ENCODE measurements around the gene RASAL2.
"Not testable (repeated sequence)": the region's sequence is repeated elsewhere in the genome, so short reads cannot be mapped to it uniquely, and the experiment has no call there.

The RASAL2 gene

DNA sequence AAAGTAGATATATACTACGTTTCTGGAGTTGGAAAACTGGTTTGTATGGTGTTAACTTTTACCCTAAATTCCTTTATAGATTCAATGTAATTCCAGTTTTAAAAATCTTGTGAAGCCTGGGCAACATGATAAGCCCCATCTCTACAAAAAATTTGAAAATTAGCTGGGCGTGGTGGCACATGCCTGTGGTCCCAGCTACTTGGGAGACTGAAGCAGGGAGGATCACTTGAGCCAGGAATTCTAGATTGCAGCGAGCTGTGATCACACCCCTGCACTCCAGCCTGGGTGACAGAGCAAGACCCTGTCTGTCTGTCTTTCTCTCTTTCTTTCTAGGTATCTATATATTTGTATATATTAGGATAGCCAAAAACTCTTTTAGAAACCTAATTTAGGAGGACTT lies 260.9 kb downstream of the RASAL2 start:
- DNase-seq = peak; percentile 32

DNA sequence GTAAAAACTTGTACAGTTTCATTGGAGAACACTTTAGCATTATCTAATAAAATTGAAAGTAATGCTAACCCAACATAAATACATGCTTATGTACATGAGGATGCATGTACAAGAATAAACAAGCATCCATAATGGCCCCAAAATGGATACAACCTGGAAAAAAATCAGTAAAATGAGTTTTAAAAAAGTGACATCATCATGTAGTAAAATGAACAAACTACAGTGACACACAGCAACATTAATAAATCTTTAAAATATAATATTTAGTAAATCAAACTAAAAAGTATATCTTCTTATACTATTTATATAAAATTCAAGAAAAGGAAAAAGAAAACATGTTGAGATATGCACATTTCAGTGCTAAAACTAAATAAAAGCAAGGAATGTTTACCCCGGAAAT lies 262.4 kb downstream of the RASAL2 start:
- DNase-seq = no peak

DNA sequence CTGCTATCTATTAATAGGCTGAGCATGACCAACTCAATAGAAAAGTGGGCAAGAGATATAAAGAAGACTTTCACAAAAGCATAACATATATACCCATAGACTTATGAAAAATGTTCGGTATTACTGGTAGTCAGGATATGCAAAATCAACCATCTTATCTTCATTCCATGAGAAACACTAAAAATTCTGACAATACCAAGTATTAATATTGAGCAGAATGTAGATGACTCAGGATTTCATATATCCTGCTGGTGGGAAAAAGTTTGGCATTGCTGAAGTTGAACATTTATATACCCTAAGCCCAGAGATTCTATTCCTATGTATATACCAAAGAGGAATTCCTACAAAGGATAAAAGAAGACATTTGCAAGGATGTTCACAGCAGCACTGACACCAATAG lies 264.6 kb downstream of the RASAL2 start:
- no peak for DNase-seq

DNA sequence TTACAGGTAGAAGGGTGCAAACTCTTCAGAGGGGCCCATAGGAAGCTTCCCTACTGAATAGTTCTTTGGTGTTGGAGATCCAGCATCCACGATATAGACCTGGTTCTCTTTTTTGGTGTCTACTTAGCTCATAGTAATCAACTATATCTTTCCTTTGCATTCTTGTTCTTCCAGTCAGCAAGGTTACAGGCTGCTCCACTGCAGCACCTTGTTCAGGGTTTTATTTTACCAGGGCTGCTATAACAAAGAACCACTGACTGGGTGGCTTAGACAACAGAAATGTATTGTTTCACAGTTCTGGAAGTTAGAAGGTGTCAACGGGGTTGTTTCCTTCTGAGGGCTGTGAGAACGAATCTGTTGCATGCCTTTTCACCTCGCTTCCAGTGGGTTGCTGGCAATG lies 266.5 kb downstream of the RASAL2 start:
- no peak for DNase-seq

DNA sequence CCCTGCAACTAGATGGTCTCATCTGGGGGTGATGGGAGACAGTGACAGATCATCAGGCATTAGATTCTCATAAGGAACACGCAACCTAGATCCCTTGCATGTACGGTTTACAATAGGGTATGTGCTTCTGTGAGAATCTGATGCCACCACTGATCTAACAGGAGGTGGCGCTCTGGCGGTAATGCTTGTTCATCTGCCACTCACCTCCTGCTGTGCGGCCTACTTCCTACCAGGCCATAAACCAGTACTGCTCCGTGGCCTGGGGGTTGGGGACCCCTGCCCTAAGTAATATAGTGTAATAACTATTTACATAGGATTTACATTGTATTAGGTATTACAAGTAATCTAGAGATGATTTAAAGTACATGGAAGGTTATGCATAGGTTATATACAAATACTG lies 267.9 kb downstream of the RASAL2 start:
- DNase-seq = no peak

DNA sequence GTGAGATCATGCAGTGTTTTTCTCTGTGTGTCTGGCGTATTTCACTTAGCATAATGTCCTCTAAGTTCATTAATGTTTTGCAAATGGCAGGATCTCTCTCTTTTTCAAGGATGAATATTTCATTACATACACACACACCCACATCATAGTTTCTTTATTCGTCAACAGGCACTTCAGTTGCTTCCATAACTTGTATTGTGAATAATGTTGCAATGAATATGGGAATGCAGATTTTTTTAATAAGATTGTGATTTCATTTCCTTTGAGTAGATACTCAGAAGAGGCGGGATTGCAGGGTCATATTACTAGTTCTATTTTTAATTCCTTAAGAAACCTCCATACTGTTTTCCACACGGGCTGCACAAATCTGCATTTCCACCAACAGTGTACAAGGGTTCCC lies 268.8 kb downstream of the RASAL2 start:
- DNase-seq = peak; percentile 78

DNA sequence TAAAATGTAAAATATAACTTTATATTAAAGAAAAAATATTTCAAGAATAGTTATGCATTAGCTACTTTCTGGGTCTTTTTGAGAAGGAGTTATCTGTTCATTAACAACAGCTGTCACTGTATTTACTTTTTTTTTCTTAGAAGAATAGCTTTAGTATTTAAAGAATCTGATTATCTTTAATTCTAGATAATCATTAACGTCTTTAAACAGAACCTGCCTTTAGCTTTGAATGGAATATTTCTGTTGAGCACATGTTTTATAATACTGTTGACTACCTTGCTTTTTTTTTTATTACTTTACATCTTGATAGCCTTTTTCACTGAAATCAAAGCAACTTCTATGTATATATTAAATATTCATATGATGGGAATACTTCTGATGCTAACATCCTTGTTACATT lies 270.9 kb downstream of the RASAL2 start:
- DNase-seq = no peak

DNA sequence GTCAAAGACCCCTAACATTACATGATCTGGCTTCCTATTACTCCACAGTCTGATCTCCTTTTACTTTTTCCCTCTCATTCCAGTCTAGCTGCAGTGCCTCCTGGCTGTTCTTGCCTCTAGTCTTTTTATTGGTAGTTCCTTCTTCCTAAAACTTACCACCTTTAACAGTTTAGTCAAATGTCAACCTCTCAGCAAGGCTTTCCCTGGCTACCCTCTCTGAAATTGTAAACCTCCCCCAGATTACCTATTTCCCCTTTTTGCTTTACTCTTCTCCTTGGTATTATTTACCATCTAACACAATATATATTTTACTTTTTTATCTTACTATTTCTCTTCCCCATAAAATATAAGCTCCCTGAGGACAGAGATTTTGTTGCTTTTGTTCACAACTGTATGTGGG lies 273.2 kb downstream of the RASAL2 start:
- no peak for DNase-seq

DNA sequence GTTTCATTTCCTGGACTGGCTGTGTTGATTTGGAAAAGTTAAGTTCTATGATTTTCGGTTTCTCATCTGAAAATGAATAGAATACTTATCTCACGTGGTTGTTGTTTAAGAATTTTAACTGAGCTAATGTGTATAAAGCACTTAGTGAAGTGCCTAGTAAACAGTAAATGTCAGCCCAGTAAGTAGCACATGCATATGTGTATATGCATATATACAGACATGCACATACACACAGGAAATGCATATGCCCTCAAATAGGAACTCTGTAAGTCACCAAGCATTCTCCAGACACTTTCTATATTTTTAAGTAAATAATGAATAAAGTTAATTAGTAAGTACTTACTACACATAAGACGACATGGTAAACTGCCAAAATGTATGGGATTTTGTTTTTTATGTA lies 274.3 kb downstream of the RASAL2 start:
- DNase-seq = no peak

DNA sequence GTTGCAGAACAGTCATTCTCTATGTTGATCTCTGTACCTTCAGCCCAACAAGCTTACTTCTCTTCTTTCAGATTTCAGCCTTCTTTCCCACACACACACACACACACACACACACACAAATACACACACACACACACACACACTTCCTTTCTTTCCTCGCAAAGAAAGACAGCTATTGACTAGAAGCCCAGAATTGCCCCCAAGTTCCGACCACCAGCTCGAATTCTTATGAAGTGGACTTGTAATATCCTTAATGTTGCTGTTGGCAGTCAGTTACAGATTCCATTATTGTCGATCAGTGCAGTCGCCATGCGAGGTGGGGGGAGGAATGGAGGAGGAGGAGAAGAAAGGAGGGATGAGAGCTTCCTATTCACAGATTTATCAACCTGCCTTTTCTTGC lies 277.3 kb downstream of the RASAL2 start:
- DNase-seq = peak; percentile 53

DNA sequence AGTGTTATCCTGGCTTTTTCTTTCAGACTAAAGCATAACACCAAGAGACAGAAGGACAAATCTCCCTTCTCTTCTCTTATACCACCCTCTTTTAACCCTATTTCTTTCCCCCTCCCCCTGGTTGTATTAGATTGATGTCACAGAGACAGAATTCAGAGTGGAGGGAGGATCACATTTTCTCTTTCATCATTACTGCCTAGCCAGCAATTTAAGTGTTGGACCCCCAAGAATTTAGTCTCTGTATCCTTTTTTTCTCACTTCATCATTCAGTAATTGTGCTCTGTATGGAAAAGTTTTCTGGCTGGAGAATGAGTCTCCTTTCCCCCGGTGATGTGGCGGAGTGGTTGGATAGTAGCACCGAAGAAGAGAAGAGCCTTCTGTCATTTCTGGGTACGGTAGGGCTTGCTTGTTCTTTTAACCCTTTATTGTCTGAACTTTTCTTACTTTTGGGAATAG lies 278.1 kb downstream of the RASAL2 start:
- no peak for DNase-seq

DNA sequence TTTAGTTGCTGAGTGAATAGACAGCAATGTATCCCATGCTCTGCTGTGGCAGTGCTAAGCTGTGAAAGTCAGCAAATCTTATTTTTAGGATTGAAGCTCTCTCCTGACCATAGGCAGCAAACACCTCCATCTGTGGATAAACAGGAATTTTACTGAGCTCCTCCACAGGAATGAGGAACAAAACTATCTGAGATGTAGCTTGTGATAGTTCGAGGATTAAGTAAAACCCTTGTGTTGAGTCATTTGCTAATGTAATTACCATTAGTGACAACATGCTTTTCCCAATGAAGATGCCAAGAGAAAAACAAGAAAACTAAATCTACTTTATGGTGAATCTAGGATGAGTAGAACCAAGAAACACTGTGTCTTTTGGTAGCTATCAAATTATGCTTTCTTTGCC lies 280.1 kb downstream of the RASAL2 start:
- DNase-seq = peak; percentile 50

DNA sequence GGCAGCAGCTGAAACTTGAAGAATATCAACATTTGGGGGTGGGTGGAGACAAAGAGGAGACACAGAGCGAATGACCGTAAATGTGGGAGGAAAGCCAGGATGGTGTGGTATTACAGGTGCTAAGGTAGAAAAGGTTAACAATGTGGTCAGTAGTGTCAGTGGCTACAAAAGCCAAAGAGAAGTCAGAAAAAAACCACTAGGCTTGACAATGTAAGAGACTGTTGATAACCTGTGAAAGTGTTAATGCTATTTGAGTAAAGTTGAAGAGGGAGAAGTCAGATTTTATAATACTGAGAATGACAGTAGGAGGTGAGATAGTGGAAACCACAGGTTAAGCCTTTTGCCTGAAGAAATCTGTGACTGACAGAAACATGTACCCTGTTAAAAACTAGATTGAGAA lies 282.1 kb downstream of the RASAL2 start:
- DNase-seq = no peak

DNA sequence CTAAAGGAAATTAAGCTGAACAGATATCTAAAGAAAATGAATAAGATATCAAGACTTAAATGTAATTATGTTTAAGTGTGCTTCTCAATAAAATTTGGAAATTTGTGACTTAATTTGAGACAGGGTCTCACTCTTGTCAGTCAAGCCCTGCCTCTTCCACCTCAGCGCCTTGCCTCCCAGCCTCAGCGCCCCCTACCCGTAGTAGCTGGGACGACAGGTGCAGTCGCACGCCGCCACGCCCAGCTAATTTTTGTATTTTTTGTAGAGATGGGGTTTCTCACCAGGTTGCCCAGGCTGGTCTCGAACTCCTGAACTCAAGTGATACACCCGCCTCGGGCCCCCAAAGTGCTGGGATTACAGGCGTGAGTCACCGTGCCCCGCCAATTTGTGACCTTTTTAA lies 285.9 kb downstream of the RASAL2 start:
- no peak for DNase-seq

DNA sequence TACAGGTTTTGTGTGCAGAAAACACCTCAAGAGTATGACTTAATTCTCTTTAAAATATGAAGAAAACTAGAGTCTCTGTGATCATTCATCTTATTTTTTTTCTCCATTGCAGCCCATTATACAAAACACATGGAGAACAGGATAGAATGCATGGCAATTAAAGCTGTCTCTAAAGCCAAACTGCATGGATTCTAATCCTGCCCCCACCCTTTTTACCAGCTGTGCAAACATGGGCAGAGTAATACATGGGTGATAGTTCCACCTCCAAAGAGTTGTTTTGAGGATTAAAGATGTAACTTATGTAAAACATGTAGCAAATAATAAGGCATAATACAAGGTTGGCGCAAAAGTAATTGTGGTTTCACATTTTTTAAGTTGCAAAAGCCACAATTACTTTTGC lies 288.5 kb downstream of the RASAL2 start:
- DNase-seq = no peak

DNA sequence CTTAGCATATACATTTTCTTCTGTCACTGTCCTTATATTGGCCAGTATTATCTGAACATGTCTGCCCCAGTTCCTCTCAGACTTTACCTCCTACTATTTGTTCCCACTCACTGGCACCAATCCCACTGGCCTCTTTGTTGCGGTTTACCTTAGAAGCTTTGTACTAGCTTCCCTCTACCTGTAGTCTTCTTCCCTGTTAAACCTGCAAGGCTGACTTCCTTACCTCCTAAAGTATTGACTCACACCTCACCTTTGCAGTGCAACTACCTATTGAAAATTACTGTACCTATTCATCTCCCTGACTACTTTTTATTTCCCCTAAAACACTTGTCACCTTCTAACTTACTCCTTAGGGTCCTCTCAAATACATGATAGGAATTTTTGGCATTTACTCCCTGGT lies 291.8 kb downstream of the RASAL2 start:
- no peak for DNase-seq

DNA sequence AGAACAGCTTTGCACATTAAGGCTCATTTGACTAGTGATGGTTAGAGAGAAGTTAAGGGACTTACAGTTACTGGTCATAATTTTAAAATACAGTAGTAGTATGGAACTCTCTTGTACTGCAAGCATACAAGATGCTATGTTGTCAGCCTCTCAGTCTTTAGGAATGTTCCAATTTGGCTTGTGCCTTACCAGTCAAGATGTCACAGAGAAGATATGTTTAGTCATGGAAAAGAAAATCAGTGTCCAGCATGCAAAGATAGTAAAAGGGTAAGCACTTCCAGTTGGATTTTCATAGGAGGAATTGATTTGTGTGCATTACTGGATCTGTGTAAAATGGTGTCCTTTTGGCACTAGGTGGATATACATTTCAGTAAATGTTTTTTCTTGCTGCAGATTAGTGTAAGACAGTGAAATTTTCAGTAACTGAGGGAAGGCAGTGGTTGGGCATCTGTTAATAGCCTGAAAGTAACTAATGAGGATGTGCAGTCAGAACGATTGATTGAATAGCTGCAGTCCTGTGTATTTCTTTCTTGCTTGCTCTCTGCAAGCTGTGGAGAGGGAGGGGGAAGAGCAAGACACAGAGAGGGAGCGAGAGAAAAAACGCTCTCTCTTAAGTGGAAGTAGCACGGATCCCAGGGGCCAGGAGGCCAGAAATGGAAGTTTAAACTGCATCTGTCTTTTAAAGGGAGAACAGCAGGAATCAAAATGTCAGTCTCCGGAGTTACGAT lies 294.7 kb downstream of the RASAL2 start:
- DNase-seq = peak; percentile 49

DNA sequence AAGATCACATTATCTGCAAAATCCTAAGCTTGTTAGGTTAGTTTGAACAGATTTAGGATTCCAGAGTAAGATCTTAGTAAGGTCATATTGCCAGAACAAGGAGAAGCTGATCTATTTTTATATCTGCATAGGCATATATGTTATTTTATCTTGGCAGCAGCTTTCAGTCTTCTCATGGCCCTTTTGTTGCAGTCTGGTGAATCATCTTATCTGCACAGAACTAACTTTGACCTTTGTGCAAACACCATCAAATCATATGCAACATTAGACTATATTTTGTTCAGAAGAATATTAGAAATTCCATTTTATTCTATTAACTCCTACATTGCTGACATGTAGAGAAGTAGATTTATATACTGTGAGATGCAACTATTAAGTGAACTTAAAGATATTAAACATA lies 295.5 kb downstream of the RASAL2 start:
- no peak for DNase-seq

DNA sequence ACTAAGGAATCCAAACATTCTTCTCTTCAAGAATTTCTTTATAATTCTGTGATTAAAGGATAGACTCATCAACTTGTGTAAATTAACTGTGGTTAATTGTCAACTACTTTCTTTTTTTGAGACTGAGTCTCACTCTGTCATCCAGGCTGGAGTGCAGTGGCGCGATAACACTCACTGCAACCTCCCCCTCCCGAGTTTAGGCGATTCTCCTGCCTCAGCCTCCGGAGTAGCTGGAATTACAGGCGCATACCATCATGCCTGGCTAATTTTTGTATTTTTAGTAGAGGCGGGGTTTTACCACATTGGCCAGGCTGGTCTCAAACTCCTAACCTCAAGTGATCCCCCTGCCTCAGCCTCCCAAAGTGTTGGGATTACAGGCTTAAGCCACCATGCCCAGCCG lies 296.4 kb downstream of the RASAL2 start:
- not testable (repeated sequence) for DNase-seq

DNA sequence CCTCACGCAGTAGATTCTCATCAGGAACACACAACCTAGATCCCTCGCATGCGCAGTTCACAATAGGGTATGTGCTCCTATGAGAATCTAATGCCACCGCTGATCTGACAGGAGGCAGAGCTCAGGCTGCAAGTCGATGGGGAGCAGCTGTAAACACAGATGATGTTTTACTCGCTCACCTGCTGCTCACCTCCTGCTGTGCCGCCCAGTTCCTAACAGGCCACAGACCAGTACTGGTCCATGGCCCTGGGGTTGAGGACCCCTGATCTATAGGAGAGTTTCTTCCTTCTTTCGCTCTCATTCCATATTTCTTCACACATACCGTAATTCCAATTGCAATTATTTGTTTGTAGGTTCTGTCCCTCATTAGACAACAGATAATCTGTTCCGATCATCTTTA lies 299.5 kb downstream of the RASAL2 start:
- no peak for DNase-seq

DNA sequence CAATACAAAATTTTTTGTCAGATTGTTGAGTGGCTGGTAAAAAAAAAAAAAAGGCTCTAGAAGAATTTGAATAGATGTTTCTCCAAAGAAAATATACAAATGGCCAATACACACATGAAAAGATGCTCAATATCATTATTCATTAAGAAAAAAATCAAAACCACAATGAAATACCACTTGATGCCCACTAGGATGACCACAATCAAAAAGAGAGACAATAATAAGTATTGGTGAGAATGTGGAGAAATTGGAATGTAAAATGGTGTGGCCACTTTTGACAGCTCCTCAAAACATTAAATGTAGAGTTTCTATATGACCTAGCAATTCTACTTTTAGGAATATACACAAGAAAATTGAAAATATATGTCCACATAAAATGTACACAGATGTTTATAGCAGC lies 302.9 kb downstream of the RASAL2 start:
- no peak for DNase-seq

DNA sequence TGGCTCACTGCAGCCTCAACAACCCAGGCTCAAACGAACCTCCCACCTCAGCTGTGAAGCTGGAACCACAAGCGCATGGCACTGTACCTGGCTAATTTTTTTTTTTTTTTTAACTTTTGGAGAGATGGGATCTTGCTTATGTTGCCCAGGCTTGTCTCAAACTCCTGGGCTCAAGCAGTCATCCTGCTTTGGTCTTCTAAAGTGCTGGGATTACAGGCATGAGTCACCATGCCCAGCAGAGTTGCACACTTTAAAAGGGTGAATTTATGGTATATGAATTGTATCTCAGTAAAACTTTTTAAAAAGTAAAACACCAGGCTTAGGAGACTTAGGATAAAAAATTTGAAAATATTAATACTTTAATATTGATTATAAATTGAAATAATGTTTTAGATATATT lies 303.8 kb downstream of the RASAL2 start:
- DNase-seq = peak; percentile 44

DNA sequence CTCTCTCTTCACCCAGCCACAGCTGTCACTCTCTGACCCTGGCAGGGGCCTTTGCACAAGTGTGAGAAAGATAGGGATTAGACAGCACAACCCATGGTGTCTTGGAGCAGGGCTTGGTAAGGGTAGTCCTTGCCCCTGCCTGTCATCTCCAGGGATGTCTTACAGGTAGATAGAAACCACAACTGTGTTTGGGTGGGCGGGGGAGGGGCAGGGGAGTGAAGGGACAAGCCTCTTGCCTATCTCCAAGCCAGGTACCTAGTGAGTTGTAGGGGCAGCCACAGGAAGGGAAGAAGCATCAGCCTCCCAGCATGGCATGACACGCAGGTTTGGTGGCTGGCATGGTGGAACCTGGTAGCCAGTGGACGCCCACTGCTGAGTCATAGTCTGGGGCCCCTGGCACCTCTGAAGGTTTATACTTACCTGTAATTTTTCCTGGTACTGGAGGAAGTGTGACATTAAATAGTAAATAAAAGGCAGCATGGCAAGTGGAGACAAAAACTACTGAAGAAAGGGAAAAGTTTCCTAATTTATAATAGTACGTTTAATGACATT lies 305.3 kb downstream of the RASAL2 start:
- DNase-seq = no peak

DNA sequence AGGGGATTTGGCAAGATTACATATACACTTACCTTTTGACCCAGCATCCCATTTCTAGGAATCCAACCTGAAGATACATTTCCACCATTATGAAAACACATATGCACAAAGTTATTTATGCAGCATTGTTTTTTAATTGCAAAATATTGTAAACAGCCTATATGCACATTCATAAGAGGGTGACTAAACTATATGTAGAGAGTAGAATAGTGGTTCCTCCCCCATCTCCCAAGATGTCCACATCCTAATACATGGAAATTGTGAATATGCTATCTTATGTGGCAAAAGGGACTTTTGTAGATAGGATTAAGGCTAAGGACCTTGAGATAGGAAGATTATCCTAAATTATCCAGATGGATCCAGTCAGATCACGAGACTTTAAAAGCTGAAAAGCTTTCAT lies 311.2 kb downstream of the RASAL2 start:
- DNase-seq = no peak

DNA sequence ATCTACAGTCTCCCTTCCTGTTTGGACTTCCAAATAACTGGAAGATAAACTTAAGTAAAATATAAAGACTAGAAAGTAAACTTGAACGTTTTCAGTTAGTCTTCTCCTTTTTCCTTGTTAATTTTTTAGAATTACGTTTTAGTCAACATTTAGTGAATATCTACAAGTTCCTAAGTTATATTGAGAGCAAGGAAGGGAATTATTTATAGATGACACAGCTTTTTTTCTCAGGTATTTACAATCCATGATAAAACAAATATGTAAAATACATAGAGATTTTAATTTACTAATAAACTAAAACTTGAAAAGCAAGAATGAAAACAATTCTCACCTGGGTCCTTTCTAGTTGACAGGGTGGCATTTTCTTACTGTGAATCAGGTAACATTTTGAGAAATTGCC lies 313.3 kb downstream of the RASAL2 start:
- DNase-seq = no peak
